ENCODE results near the gene SEH1L. TPM values are rescaled to one million over a fixed set of nuclear protein-coding genes. Genes with fewer than 3 reads are reported as not detected.

SEH1L gene
- total RNA-seq, 4 donors from 2014 or later, result 26.9 to 41.1 (median 34.4) TPM

DNA sequence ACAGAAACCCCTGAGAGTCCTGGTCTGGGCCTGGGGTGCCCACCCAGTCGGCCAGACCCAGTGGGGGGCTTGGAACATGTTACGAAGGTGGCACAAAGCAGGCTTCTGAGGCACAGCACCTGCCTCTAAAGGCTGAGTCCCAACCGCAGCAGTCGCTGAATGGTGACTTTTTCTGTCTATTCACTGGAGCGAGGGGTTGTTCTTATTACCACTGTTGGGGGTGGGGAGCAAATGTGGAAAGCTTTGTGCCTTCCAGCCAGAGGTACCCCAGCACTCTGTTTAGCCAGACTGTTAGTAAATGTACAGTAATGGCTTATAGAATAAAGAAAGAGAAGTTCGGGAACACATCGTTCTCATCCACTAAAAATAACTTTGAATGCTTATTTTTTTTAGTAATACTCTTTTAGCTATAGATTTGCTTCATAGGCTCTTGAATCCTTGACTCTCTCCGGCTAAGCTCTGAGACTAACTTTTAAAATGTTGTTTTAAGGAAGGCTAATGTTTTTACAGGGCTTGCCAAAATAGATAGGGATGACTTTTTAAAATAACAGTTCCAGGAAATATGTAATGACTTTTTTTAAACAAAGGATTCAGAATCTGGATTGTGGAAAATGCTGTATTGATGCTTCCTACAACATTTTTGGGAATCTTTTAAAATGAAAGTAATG, 40.4 kb upstream of the SEH1L start:
- peaks cover 0 to 38% of the 10 kb centered on the region in 2 donors for H3K27me3 ChIP-seq
- TF ChIP-seq, protein P1, sequence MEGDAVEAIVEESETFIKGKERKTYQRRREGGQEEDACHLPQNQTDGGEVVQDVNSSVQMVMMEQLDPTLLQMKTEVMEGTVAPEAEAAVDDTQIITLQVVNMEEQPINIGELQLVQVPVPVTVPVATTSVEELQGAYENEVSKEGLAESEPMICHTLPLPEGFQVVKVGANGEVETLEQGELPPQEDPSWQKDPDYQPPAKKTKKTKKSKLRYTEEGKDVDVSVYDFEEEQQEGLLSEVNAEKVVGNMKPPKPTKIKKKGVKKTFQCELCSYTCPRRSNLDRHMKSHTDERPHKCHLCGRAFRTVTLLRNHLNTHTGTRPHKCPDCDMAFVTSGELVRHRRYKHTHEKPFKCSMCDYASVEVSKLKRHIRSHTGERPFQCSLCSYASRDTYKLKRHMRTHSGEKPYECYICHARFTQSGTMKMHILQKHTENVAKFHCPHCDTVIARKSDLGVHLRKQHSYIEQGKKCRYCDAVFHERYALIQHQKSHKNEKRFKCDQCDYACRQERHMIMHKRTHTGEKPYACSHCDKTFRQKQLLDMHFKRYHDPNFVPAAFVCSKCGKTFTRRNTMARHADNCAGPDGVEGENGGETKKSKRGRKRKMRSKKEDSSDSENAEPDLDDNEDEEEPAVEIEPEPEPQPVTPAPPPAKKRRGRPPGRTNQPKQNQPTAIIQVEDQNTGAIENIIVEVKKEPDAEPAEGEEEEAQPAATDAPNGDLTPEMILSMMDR (IDR thresholded peaks at IDR 0.05), result no peak
- TF ChIP-seq POLR2A (IDR thresholded peaks at IDR 0.05) (no peak), EP300 (IDR thresholded peaks at IDR 0.05) (no peak)
- WGBS, 2 donors, result 20 to 30% methylated on average over 7 of the region's 8 CpGs
- H3K36me3 ChIP-seq, result no peaks in the 10 kb centered on the region
- no peaks in the 10 kb centered on the region for H3K9me3 ChIP-seq
- H3K4me1 ChIP-seq, result peaks cover 0 to 31% (median 0%) of the 10 kb centered on the region in 4 donors
- no peak overlapping the region for H3K27ac ChIP-seq
- H3K4me3 ChIP-seq, result no peak overlapping the region
- no peak for DNase-seq (ENCODE audit: low spot score in 2 of 2)

DNA sequence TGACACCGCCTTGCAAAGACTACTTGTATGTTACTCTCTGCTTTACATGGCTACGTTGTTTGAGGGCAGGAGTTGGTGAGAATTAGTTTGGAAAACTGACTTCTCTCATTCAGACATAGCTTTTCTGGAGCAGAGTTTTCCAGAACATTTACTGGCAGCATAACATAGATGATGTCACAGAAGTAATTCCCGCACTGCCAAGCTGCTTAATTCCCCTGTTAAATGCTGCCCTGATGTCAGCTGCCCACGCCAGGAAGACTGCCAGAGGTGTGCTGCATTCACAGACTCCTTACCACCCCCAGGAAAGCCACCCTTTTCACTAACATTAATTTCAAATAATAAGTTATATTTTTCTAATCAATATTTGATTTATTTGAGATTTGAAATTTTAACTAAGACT, 39.1 kb upstream of the SEH1L start:
- no peak overlapping the region for H3K4me3 ChIP-seq
- no peak for DNase-seq (ENCODE audit: low spot score in 2 of 2)
- H3K4me1 ChIP-seq, result peaks cover 0 to 31% (median 0%) of the 10 kb centered on the region in 4 donors
- TF ChIP-seq, protein P1 (IDR thresholded peaks at IDR 0.05), result no peak
- TF ChIP-seq POLR2A (IDR thresholded peaks at IDR 0.05) (no peak), EP300 (IDR thresholded peaks at IDR 0.05) (no peak)
- no peaks in the 10 kb centered on the region for H3K36me3 ChIP-seq
- H3K27ac ChIP-seq, result no peak overlapping the region
- peaks cover 0 to 43% of the 10 kb centered on the region in 2 donors for H3K27me3 ChIP-seq
- WGBS, 2 donors, result 58 to 59% methylated on average over 4 of the region's 4 CpGs
- peaks cover 0 to 5% (median 0%) of the 10 kb centered on the region in 4 donors for H3K9me3 ChIP-seq

- Histone ChIP-seq H3K4me3 (peak overlapping the region in 3 of 4 donors; percentile 10 to 47 (median 36)), H3K9me3 (peaks cover 0 to 6% (median 0%) of the 10 kb centered on the region in 4 donors), H3K36me3 (no peaks in the 10 kb centered on the region), H3K4me1 (peaks cover 0 to 31% (median 0%) of the 10 kb centered on the region in 4 donors), H3K27ac (no peak overlapping the region), H3K27me3 (peaks cover 0 to 41% of the 10 kb centered on the region in 2 donors)
- no peak for DNase-seq (ENCODE audit: low spot score in 2 of 2)
- TF ChIP-seq, protein P1 (IDR thresholded peaks at IDR 0.05), result no peak
- no peak for TF ChIP-seq EP300 (IDR thresholded peaks at IDR 0.05)
- no peak for TF ChIP-seq POLR2A (IDR thresholded peaks at IDR 0.05)
- 11 to 18% methylated on average over 33 to 45 of the region's 75 CpGs for WGBS, 2 donors
Measured at GRCh38 chr18:12911025-12911928, 36.5 kb upstream of the SEH1L start.

DNA sequence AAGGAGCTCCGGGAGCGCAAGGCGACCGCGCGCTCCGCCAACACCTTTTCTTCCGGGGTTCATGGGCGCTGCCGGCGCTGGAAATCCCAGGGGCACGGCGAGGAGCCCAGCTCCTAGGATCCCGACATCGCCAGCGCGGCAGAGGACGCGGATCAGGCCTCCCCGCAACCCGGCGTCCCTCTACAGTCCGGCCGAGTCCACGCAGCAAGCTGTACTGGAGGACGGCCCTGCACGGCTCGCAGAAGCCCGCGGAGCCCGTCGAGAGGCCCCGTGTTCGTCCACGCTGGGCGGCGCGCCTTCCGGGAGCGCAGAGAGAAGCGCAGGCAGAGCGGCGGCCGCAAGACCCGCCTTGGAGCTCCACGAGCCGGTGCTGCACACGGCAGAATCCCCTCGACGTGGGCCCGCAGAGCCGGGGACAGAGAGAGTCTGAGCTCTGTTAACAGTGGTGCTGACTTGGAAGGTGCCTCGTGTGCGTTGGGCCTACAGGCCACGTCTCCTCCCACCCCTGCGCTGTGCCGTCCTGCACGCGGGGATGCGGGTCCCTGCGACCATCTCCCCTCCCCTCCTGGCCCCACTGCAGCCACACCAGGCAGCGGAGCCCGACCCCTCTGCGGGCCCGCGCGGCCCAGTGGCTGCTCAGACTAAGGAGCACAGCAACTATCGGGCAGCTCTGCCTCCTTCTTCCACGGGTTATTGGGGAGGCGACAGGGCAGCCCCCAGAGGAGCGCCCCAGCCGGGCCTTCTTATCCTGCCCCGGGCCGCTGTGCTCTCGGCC, 35.7 kb upstream of the SEH1L start:
- Histone ChIP-seq H3K36me3 (no peaks in the 10 kb centered on the region), H3K27me3 (peaks cover 0 to 33% of the 10 kb centered on the region in 2 donors), H3K9me3 (peaks cover 0 to 6% (median 0%) of the 10 kb centered on the region in 4 donors), H3K27ac (no peak overlapping the region), H3K4me3 (peak overlapping the region in 2 of 4 donors; percentile 36 to 47), H3K4me1 (peaks cover 0 to 27% (median 0%) of the 10 kb centered on the region in 4 donors)
- TF ChIP-seq POLR2A (IDR thresholded peaks at IDR 0.05), result no peak
- TF ChIP-seq, protein P1 (IDR thresholded peaks at IDR 0.05), result no peak
- no peak for TF ChIP-seq EP300 (IDR thresholded peaks at IDR 0.05)
- 42 to 53% methylated on average over 29 to 36 of the region's 75 CpGs for WGBS, 2 donors
- no peak for DNase-seq (ENCODE audit: low spot score in 2 of 2)

Measured in tibial nerve (tissue), 4 donors.